HG03175 (cell line): ENCODE results near the gene FOXF1.

Source experiments
- ATAC-seq: cut with Tn5 transposase; IDR thresholded peaks from one replicate; pipeline ENCODE4 v1.9.1; 2021; ENCODE audit warnings: mild to moderate bottlenecking, moderate library complexity; ENCODE audit not compliant: unreplicated experiment

Gene FOXF1

DNA sequence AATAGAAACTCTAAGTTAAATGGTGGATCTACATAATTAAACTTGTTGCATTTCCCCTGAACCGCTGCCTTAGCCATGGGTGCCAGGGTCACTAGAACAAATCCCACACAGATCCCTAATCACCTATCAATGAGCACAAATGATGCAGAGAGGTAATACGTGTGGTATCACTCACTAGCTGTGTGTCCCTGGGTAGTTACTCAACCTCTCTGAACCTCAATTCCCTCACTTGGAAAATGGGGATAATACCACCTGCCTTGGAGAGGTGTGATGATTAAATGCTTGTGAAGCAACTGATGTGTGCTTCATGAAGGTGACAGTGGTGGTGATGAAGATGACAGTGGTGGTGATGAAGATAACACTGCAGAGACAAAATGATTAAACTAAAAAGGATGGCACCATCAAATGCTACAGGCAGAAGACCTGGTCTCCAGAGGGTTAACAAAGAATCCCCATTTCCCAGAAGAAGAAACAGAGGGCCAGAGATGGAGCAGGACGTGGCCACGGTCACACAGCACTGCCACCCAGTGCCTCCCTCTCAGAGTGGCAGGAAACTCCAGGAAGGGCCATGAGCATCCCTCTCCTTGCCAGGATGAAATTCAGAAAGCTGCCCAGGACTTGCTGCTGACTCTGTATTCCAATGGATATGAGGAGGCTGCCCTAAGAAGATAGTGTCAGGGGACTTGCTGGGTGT lies 17.9 kb upstream of the FOXF1 start:
- ATAC-seq, result no peak

- no peak for ATAC-seq
Measured at GRCh38 chr16:86492961-86493629, 17.2 kb upstream of the FOXF1 start.

- ATAC-seq, result no peak
Measured at GRCh38 chr16:86494039-86494564, 16.2 kb upstream of the FOXF1 start.

DNA sequence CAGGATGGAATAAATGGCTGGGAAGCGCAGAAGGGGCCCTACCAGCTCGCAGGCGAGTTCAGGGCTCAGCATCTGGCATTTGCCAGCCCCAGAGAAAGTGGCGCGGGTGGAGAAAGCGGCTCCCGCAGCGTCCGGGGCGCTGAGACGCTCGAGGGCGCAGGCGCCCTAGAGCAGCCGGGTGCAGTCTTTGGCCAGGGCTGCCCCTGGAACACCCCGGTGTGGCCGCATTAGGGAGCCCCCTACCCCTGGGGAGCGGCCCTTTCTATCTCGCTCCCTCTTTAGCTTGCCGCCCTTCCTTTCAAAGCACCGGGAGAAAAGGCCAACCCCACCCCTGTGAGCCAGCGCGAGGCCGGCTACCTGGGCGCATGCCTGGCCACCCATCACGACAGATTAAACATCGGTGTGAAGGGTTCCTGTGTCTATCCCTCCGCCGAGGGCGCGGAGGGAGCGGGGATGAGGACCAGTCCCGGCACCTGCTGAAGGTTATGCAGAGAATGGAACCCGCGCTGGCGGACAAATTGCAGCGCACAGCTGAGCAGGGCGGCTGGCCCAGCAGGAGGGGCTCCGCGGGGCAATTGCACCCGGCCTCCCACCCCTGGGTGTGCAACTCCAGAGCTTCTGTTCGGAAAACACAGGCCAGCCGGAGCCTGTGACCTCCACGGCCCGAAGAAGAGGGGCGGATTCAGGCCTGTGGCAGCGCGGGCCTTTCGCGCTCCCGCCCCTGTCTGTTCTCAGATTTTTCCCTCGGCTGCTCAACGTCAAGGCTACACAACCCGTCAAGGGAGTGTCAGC lies 15.6 kb upstream of the FOXF1 start:
- ATAC-seq, result no peak

DNA sequence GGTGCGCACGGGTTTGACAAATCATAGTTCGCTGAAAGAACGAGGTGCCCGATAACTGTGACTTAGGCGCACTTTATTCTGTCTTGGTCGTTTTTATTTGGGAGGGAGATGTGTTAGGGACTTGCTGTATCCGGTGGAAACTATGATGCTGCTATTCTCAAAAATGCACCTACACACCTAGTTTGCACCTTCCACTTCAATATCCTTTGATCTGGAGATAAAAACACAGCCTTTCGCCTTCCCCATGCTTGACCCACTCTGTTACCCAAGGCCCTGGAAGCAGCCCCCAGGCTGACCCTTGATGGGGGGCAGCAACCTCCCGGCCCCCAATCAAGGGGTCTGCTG lies 15.0 kb upstream of the FOXF1 start:
- ATAC-seq, result no peak

DNA sequence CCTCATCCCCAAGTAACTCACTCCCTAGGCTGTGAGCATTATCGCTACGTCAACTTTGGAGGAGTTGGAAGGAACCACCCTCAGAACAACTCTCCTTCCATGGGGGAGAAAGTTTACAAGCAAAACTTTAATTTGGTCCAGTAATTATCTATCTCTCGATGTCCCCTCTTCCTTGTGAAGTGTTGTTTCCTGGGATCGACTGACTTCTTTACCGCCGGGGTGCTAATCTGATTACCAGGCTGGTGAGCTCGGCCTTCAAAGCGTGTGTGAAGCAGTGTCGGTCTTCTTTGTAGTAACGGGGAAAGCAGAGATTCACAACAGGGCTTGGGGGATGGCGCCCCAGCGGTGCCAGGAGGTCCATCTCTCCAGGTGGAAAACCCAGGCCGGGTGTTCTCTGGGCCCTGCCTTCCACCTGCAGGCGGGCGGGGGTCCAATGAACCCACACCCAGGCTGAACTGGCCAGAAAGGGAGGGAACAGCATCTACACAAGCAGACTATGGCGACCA lies 14.5 kb upstream of the FOXF1 start:
- no peak for ATAC-seq

DNA sequence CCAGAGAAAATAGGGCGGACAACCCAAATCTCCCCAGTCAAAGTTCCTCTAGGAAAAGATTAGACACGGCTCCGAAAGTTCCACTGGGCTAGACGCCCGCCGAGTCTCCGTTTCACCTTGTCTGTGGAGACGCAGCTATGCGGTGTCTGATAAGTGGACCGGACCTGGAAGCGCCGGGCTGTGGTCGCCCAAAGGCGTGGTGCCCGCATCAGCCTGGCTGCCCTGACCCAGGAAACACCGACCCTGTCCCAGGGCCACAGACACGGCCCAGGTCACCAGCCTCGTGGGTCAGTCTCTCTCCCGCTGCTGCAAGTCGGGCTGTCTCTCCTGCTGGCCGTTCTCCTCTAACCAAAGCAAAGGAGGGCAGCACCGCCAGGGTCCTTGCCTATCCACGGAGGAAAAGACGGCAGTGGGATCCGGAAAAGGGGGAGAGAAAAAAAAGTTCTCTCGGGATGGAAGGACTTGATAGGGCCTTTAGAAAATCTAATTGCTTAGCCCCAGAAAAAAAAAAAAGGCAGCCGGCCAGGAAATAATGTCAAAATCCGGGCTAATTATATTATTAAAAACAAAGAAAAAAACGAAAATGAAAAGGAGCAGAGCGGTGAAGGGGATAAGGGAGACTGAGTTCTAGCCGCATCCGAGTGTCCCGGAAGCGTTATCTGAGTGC lies 13.9 kb upstream of the FOXF1 start:
- ATAC-seq, result no peak

- ATAC-seq, result no peak
Measured at GRCh38 chr16:86496929-86497461, 13.3 kb upstream of the FOXF1 start.

GRCh38 chr16:86497551-86498021 lies 12.7 kb upstream of the FOXF1 start:
- no peak for ATAC-seq

DNA sequence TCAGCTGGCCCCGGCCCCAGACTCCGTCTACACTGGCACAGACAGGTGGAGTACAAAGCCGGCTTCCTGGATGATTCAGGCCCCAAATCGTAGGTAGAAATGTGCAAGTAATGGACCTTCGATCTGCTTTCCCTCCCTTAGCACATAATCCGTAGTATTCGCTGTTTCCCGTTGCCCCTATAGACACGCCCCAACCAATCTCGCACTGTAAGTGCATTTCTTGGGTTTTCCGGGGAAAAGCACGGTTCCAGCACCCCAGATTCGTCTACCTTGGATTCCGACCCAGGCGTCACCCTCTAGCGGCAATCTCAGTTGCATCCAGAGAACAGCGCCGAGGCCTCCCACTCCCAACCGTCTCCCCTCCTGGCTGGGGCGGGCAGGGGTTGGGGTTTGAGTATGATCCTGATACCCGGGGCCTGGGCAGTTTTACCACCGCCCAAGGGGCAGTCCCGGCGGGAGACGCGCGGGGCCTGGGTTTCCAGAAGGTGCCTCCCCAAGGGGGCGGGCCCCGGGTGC lies 12.1 kb upstream of the FOXF1 start:
- ATAC-seq, result no peak

DNA sequence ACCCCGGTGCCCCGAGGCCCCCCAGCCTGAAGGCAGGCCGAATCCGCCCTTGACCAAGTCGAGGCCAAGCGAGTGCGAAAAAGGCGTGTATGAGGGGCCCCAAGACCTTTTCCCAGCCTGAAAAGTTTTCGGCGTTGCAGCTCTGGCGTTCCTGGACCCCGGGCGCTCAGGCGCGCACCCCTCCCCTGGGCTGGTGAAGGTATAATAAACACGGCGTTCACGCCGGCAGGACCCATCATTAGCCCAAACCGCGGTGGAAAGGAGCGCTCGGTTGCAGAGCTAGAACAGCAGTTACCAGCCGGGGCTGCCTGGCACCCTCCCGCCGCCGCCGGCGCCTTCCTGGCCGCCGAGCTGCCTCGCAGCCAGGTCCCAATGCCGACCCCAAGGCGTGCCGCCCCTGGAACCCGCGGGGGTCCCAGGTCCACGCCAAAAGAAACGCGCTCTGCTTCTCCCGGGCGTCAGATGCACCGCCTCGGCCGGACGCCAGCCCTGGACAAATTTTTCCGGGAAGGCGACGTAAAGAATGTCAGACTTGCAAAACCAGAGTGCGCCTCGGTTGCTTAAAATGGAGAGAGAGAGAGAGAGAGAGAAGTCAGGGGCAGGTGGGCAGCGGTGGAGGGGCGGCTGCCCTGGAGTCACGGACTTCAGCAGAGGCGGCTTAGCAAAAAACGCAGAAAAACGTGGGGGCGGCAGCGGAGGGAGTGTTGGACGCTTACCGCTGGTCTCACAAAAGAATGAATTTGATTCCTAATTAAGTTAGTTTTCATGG lies 11.5 kb upstream of the FOXF1 start:
- ATAC-seq, result no peak

DNA sequence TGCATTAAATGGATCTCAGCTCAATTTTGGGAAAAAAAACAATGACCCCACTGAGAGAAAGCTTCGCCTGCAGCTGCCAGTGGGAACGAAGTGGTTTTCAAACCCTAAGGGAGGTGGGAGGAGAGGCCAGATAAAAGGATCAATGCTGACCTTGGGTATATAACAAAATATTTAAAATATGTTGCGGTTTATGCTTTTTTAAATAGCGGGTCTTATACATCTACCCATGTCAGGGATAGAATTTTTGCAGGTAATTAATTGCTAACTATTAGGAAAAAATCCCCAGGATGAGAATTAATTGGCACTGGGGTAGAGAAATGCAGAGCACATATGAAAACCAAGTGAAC lies 10.9 kb upstream of the FOXF1 start:
- ATAC-seq, result no peak

DNA sequence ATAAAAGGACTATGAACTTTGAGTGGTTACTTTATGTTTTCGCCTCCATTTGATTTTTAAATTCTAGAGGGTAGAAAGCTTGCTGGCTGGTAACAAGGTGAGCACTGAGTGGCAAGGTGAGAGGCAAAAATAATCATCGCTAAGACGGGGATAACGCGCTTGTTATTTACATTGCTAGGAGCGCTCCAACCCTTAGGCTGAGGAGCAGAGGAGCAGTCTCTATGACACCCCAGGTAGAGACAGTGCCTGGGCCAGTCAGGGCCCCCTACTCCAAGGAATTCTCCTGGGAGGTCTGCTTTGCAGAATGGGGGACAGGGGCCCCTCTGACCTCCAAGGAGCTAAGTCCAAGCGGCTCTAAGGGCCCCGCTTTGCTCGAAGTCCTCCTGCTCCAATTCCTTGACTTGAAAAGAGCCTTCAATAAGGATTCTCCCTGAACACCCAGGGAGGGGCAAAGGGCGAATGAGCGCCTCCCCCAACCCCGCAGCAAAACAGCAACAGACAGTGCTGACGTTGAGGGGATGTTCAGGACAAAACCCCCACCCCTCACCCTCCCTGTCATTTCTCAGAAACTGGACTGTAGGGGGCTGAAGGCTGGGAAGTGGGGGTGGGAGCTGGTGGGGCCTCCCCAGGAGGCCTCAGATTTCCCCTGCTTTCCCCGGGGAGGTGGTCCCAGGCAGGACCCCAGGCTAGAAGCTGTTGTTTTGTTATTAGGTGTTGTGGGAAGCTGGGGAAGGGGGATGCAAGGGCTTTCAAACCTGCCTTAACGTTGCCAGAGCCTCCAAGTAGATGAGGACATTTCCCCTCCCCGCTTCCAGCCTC lies 10.2 kb upstream of the FOXF1 start:
- ATAC-seq, result no peak

DNA sequence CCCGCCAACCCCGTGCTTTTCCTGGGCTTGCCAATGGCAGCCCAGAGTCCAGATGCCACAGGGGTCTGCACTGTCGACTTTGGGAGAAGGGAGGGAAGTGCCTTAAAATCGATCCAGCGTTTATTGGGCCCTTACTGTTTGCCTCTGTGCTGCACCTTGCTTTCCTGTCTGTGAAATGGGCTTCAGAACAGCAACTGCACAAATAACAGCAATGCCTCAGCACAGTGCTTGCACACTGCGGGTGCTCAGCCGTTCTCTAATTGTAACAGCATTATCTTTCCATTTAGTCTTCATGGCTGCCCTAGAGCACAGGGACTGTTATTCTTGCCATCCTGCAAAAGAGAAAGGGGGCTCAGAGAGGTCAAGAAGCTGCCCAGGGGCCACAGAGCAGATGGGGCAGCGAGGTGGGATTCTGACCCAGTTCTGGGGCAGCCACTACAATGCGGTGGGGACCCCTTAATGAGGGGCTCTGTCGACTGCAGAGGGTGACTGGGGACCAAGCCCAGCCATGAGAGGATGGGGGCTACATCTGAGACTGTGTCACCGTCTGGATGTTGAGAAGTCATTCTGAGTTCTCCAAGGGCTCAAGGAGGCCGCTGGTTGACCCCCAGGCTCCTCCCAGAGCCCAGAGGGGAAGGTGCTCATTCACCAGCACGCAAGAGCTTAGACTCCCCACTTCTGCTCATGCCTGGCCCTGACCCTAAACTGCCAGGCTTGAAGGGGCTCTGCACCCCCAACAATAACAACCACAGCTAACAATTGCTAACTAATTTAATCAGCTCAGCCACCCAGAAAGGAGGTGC lies 9.4 kb upstream of the FOXF1 start:
- ATAC-seq, result no peak

GRCh38 chr16:86501989-86502855 lies 8.1 kb upstream of the FOXF1 start:
- no peak for ATAC-seq

DNA sequence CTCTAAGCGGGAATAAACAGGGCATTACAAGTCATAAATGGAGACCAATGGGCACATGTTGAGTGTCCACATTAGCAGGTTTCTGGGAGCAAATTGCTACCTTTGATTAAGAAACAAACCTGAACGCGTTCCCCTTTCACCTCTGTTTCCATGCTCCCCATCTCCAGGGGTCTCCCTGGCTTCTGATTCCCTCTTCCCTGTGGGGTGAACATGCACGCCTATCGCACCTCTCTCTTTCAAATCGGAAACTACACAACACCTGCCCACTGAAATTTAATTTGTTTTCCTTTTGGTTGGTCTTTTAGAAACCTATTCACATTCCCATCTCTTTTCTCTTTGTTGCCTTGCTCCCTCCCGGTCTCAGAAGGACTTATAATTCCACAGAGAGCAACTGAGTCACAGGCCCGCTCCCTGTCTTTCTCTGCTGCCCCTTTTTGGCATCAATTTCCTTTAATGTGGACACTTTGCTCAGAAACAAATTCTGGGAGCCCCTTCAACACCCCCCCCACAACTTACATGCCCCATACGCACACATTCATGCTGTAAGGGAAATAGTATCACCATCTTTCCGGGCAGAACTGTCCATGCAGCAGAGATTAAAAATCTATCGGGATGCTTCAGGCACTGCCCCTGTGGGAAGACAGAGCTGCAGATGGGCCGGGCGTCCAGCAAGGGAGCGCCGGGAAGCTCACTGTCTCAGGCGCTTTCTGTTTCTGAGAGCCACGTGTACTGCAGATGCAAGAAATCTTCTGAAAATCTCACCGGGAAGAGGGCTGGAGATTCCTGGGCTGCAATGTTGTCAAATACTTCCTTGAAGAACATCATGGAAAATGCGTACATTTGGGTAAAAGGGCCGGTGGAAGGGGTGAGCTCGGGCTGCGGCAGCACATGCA lies 7.2 kb upstream of the FOXF1 start:
- ATAC-seq, result no peak
